Neural progenitor cell (in vitro differentiated cells): Measurements from ENCODE around the gene FAM20C. TPM values are rescaled to one million over a fixed set of nuclear protein-coding genes. Genes with fewer than 3 reads are reported as not detected.

Experiments used
- DNase-seq: peaks from one replicate; pipeline ENCODE4 v3.0.0-alpha.2; 2016; ENCODE audit warnings: low spot score
- H2AFZ ChIP-seq: fragments of 200-600 bp; sonication (generic); replicated peaks from 2 replicates; pipeline ENCODE4 v1.6.1; 2016; ENCODE audit warnings: antibody characterized with exemption
- H3F3A ChIP-seq: fragments of 200-600 bp; sonication (generic); 2 replicates; pipeline ENCODE4 v1.6.1; 2016; ENCODE audit warnings: antibody characterized with exemption, low read depth
- H3K27ac ChIP-seq: fragments of 200-600 bp; sonication (generic); 2 replicates; pipeline ENCODE4 v1.5.1; 2016; ENCODE audit warnings: mild to moderate bottlenecking
- H3K27me3 ChIP-seq: fragments of 200-600 bp; sonication (generic); 2 replicates; pipeline ENCODE4 v1.6.1; 2016; ENCODE audit warnings: mild to moderate bottlenecking, moderate library complexity
- H3K36me3 ChIP-seq: fragments of 200-600 bp; sonication (generic); 2 replicates; pipeline ENCODE4 v1.5.1; 2016
- H3K4me1 ChIP-seq: fragments of 200-600 bp; sonication (generic); 2 replicates; pipeline ENCODE4 v1.6.1; 2016; ENCODE audit warnings: mixed run types
- H3K4me2 ChIP-seq: fragments of 200-600 bp; sonication (generic); 2 replicates; pipeline ENCODE4 v1.6.1; 2016
- H3K4me3 ChIP-seq: fragments of 200-600 bp; sonication (generic); 2 replicates; pipeline ENCODE4 v1.5.1; 2016
- H3K79me2 ChIP-seq: fragments of 200-600 bp; sonication (generic); 2 replicates; pipeline ENCODE4 v1.6.1; 2016; ENCODE audit warnings: low read depth
- H3K9ac ChIP-seq: fragments of 200-600 bp; sonication (generic); 2 replicates; pipeline ENCODE4 v1.6.1; 2016
- H3K9me3 ChIP-seq: fragments of 200-600 bp; sonication (generic); 2 replicates; pipeline ENCODE4 v1.5.1; 2016; ENCODE audit warnings: low read depth
- H4K20me1 ChIP-seq: fragments of 200-600 bp; sonication (generic); 2 replicates; pipeline ENCODE4 v1.6.1; 2016; ENCODE audit warnings: low read depth
- H3K27ac Mint-ChIP-seq: 3 replicates; pipeline ENCODE4 v1.8.0; 2021; ENCODE audit warnings: mixed read lengths
- H3K27me3 Mint-ChIP-seq: 2 replicates; pipeline ENCODE4 v1.8.0; 2022; ENCODE audit warnings: low read depth, mild to moderate bottlenecking, inconsistent platforms, moderate library complexity, mixed read lengths; ENCODE audit not compliant: insufficient read depth
- H3K36me3 Mint-ChIP-seq: 3 replicates; pipeline ENCODE4 v1.8.0; 2021; ENCODE audit warnings: mixed read lengths
- H3K4me1 Mint-ChIP-seq: 3 replicates; pipeline ENCODE4 v1.8.0; 2021; ENCODE audit warnings: mixed read lengths
- H3K4me3 Mint-ChIP-seq: 3 replicates; pipeline ENCODE4 v1.8.0; 2021; ENCODE audit warnings: mild to moderate bottlenecking, moderate library complexity, mixed read lengths
- H3K9me3 Mint-ChIP-seq: 3 replicates; pipeline ENCODE4 v1.8.0; 2020; ENCODE audit warnings: mixed read lengths
- CTCF ChIP-seq: fragments of 200-600 bp; sonication (generic); IDR thresholded peaks from 2 replicates; pipeline ENCODE4 v1.5.1; 2017; ENCODE audit warnings: antibody characterized with exemption, mild to moderate bottlenecking
- EZH2 ChIP-seq: fragments of 200-600 bp; sonication (generic); IDR thresholded peaks from 2 replicates; pipeline ENCODE4 v1.6.1; 2017; ENCODE audit warnings: antibody characterized with exemption, mild to moderate bottlenecking, moderate library complexity
- EZH2phosphoT487 ChIP-seq: fragments of 200-600 bp; sonication (generic); IDR thresholded peaks from 2 replicates; pipeline ENCODE4 v1.6.1; 2017; ENCODE audit warnings: antibody characterized with exemption
- total RNA-seq: library from RNA; depleted of rRNA; stranded (reverse); fragments of >200 nt; gene quantifications from 2 replicates; pipeline ENCODE4 v1.2.3, GENCODE V29; 2015; ENCODE audit warnings: low replicate concordance

The FAM20C gene
- total RNA-seq, 1 donor from 2014 or later, result 3.8 TPM

GRCh38 chr7:247181-247580 lies 54.8 kb downstream of the FAM20C start:
- Histone ChIP-seq H3K4me2 (no peak overlapping the region), H3F3A (no peaks in the 10 kb centered on the region), H3K9ac (no peak overlapping the region), H4K20me1 (no peaks in the 10 kb centered on the region), H3K79me2 (no peaks in the 10 kb centered on the region), H2AFZ (no peak overlapping the region), H3K27me3 (no peaks in the 10 kb centered on the region), H3K27ac (no peak overlapping the region), H3K36me3 (no peaks in the 10 kb centered on the region), H3K9me3 (no peaks in the 10 kb centered on the region), H3K4me1 (no peaks in the 10 kb centered on the region), H3K4me3 (no peak overlapping the region)
- no peak for TF ChIP-seq CTCF
- TF ChIP-seq EZH2, result no peak
- TF ChIP-seq EZH2phosphoT487, result no peak
- Mint-ChIP-seq H3K27ac (no peak overlapping the region), H3K4me1 (peaks cover 2% of the 10 kb centered on the region), H3K4me3 (no peak overlapping the region), H3K9me3 (no peaks in the 10 kb centered on the region), H3K36me3 (peaks cover 5% of the 10 kb centered on the region), H3K27me3 (no peaks in the 10 kb centered on the region)
- DNase-seq, result no peak

- no peak overlapping the region for H3K4me3 Mint-ChIP-seq
Observed at GRCh38 chr7:247636-248035, 55.3 kb downstream of the FAM20C start.

GRCh38 chr7:248732-249435 lies 56.5 kb downstream of the FAM20C start:
- H3K27ac ChIP-seq, result no peak overlapping the region
- Mint-ChIP-seq H3K27me3 (no peaks in the 10 kb centered on the region), H3K27ac (no peak overlapping the region), H3K36me3 (peaks cover 5% of the 10 kb centered on the region), H3K9me3 (no peaks in the 10 kb centered on the region), H3K4me1 (peaks cover 2% of the 10 kb centered on the region), H3K4me3 (no peak overlapping the region)
- no peak for DNase-seq
- H2AFZ ChIP-seq, result no peak overlapping the region
- TF ChIP-seq EZH2 (no peak), CTCF (no peak), EZH2phosphoT487 (no peak)
- H3K9ac ChIP-seq, result no peak overlapping the region
- H3K79me2 ChIP-seq, result no peaks in the 10 kb centered on the region
- H3F3A ChIP-seq, result no peaks in the 10 kb centered on the region
- no peaks in the 10 kb centered on the region for H3K9me3 ChIP-seq
- H3K4me2 ChIP-seq, result no peak overlapping the region
- no peaks in the 10 kb centered on the region for H3K36me3 ChIP-seq
- H4K20me1 ChIP-seq, result no peaks in the 10 kb centered on the region
- no peaks in the 10 kb centered on the region for H3K27me3 ChIP-seq
- no peak overlapping the region for H3K4me3 ChIP-seq
- no peaks in the 10 kb centered on the region for H3K4me1 ChIP-seq

More at GRCh38 chr7:247636-248035, 55.3 kb downstream of the FAM20C start:
- Histone ChIP-seq H3K4me3 (no peak overlapping the region), H4K20me1 (no peaks in the 10 kb centered on the region), H3K36me3 (no peaks in the 10 kb centered on the region), H3K4me1 (no peaks in the 10 kb centered on the region), H3K9me3 (no peaks in the 10 kb centered on the region), H2AFZ (no peak overlapping the region), H3F3A (no peaks in the 10 kb centered on the region), H3K4me2 (no peak overlapping the region), H3K27ac (no peak overlapping the region), H3K9ac (no peak overlapping the region), H3K27me3 (no peaks in the 10 kb centered on the region), H3K79me2 (no peaks in the 10 kb centered on the region)
- H3K36me3 Mint-ChIP-seq, result peaks cover 5% of the 10 kb centered on the region
- H3K27me3 Mint-ChIP-seq, result no peaks in the 10 kb centered on the region
- peaks cover 2% of the 10 kb centered on the region for H3K4me1 Mint-ChIP-seq
- TF ChIP-seq CTCF (no peak), EZH2phosphoT487 (no peak), EZH2 (no peak)
- H3K9me3 Mint-ChIP-seq, result no peaks in the 10 kb centered on the region
- DNase-seq, result no peak
- H3K27ac Mint-ChIP-seq, result no peak overlapping the region
